Measurements from ENCODE around the gene OR2A2.

The OR2A2 gene

GRCh38 chr7:144142187-144142586 lies 32.8 kb downstream of the OR2A2 start:
- no peak for DNase-seq (ENCODE audit: low spot score)

GRCh38 chr7:144144426-144144825 lies 35.0 kb downstream of the OR2A2 start:
- DNase-seq (ENCODE audit: low spot score) = no peak

DNA sequence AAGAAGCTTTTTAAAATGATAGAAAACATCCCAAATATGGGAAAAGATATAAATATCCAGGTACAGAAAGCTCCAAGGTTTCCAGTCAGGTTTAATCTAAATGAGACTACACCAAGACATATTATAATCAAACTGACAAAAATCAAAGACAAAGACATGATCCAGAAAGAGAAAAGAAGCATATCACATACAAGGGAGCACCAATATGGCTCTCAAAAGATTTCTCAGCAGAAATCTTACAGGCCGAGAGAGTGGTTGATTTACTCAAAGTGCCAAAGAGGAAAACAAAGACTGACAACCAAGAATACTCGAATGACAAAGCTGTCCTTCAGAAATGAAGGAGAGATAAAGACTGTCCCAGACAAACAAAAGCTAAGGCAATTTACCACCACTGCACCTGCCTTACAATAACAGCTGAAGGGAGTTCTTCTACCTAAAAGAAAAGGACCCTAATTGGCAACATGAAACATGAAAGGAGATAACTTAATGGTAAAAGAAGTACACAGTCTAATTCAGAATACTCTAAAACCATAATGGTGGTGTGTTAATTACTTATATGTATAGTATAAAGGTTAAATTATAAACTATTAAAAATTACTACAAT lies 38.9 kb downstream of the OR2A2 start:
- DNase-seq (ENCODE audit: low spot score) = no peak

- DNase-seq (ENCODE audit: low spot score) = no peak
These were observed 49.5 kb downstream of the OR2A2 start for GRCh38 chr7:144158861-144159260.
